Measurements from ENCODE around the gene PHF19. TPM values are rescaled to one million over a fixed set of nuclear protein-coding genes. Genes with fewer than 3 reads are reported as not detected.

Gene PHF19
- total and polyA plus RNA-seq, 2 of the 8 experiments (the other 6 are each of a cell fraction or from before 2014, with no cell fraction given) = 28.2 to 31.8 TPM

GRCh38 chr9:120882935-120883607 is 6.1 kb upstream of the PHF19 start (continued):
- no peak for TF ChIP-seq ASH2L (IDR thresholded peaks at IDR 0.05; ENCODE audit: low read length)
- TF ChIP-seq GTF2F1 (IDR thresholded peaks at IDR 0.05; ENCODE audit: borderline replicate concordance, low read depth, low read length) = no peak
- no peak for TF ChIP-seq SUZ12 (IDR thresholded peaks at IDR 0.05; ENCODE audit: low read length)
- no peak for TF ChIP-seq SIX5 (IDR thresholded peaks at IDR 0.05; ENCODE audit: low read depth, low read length)
- TF ChIP-seq TBP (IDR thresholded peaks at IDR 0.05; ENCODE audit: low read depth, low read length) = no peak
- no peak for TF ChIP-seq TAF1 (IDR thresholded peaks at IDR 0.05; ENCODE audit: low read depth, low read length)
- TF ChIP-seq POLR2AphosphoS5 (IDR thresholded peaks at IDR 0.05; ENCODE audit: low read depth, low read length) = no peak
- TF ChIP-seq ATF3 (IDR thresholded peaks at IDR 0.05; ENCODE audit: insufficient read depth, low read depth, low read length) = no peak
- no peak for TF ChIP-seq SP1 (IDR thresholded peaks at IDR 0.05; ENCODE audit: low read depth, low read length)
- TF ChIP-seq KDM4A (IDR thresholded peaks at IDR 0.05; ENCODE audit: low read depth, low read length, severe bottlenecking) = no peak
- TF ChIP-seq GABPA (IDR thresholded peaks at IDR 0.05; ENCODE audit: borderline replicate concordance, insufficient read depth, low read length) = no peak
